Sciatic nerve (tissue), 2 donors: Measurements from ENCODE around the gene ANKRD65. TPM values are rescaled to one million over a fixed set of nuclear protein-coding genes. Genes with fewer than 3 reads are reported as not detected.
A peak's percentile ranks its signal among the peaks of the same experiment; 100 is the strongest.

Experiments used
- ATAC-seq: fragments of 200-7000 bp; cut with Tn5 transposase; one replicate; pipeline ENCODE4 v1.9.1; 2020; ENCODE audit warnings: mild to moderate bottlenecking, moderate library complexity
- DNase-seq: peaks from one replicate; pipeline ENCODE4 v3.0.0-alpha.2; 2020; ENCODE audit warnings: low spot score
- intact Hi-C: fragments of 100-400 bp; cut with DNase I; formaldehyde crosslinking; loops from one replicate; pipeline ENCODE4 v1.14.2; 2022
- total RNA-seq: library from RNA; stranded (reverse); fragmentation: NEBNext Ultra II Directional; extraction: Animal tissue kit (Norgen Biotek cat#: 25700); gene quantifications from one replicate; pipeline ENCODE4 v1.2.1, GENCODE V29; 2021
- donor health status: DM: no; HTN: no; CAD: no.
- donor health status: DM: no; HTN: no; CAD: no.

Gene ANKRD65
- total RNA-seq, 1 donor from 2014 or later = 11.2 TPM

DNA sequence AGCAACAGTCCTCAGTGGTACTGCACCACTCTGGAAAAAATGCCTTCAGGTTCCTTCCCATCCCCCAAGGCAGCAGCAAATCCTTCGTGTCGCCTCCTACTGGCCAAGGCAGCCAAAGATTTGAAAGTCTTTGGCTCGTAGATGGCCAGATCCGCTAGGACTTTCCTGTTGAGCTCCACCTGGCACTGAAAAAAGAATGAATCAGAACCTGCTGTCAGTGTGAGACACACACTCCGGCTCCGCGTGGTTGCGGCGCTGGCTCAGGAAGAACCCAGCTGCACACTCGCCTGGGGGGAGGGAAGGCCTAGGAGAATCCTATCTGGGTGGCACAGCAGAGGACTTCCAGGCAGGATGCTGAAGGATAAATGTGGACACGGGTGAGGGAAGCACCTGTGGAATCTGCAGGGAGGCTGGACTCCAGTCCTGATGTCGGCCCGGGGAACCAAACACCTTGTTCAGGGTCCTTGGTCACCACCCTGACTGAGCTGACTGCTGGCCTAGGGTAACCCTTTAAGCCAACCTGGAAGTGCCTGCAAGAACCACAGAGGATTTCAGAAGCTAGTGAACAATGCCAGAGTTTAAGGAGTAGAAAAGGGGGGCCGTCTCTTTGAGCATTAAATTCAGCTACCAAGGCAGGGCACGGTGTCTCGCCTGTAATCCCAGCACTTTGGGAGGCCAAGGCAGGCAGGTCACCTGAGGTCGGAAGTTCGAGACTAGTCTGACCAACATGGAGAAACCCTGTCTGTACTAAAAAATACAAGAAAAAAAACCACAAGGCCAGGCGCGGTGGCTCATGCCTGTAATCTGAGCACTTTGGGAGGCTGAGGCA, 18.8 kb downstream of the ANKRD65 start:
- DNase-seq (no peak), ATAC-seq (no peak)
- intact Hi-C loops = no loop called here

DNA sequence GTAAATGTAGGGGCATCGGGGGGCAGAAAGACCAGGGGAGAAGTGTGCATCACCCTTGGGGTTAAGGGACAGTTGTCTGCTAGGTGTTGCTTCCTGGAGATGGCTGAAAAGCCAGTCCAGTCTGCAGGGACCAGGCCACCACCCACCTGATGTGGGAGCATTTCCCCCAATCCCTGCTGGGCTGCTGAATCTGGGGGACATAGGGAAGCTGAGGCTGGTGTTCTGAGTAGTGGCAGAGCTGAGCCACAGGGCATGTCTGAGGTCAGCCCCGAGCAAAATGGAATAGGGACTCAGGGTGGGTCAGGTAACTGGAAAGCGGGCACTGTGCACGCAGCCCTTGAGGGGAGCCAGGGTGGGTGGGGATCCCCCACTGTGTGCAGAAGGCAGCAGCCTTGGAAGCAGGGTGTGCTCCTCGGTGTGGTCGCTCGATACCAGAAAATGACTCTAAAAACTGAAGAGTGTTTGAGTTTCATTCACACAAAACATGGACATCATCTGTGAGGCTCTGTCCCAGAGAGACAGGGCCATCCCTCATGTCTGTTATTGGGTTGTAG, 19.5 kb downstream of the ANKRD65 start:
- intact Hi-C loops = no loop called here
- ATAC-seq (no peak), DNase-seq (no peak)

DNA sequence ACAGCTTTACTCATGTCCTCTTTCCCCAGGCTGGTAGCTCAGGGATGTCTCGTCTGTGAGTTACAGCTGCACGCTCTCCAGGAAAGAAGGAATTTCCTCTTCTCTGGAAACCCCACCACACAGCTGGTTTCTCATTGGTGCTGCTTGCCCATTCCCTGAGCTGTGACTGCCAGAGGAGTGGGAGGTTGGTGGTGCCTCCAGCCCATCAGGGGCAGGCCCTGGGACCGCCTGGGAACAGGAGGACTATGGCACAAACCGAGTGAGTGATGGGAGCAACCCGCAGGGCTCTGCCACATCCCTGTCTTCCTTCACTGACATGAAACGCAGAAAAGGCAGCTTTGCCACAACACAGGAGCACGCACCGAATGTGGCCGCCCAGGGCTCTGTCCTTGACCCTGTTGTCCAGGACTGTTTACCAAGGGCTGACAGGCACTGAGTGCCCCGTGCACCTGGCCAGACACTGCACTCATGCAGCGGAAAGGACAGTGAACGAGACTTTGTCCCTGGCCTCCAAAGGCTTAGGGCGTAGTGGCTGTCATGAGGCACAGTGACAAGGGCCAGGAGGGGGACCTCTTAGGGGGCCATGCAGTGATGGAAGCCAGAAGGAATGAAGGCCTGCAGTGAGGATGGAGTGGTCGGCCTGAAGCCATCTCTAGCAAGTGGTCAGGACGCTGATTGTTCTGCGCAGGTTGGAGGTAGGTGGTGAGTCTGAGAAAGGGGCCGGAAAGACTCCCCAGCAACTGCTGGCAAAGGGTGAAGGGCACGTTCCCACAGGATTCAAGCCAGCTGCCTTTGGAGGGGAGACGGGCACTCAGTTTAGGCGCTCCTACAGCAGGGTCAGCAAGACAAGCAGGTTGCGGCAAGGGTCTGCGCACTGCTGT, 20.3 kb downstream of the ANKRD65 start:
- no peak for ATAC-seq
- no peak for DNase-seq
- intact Hi-C loops = no loop called here

DNA sequence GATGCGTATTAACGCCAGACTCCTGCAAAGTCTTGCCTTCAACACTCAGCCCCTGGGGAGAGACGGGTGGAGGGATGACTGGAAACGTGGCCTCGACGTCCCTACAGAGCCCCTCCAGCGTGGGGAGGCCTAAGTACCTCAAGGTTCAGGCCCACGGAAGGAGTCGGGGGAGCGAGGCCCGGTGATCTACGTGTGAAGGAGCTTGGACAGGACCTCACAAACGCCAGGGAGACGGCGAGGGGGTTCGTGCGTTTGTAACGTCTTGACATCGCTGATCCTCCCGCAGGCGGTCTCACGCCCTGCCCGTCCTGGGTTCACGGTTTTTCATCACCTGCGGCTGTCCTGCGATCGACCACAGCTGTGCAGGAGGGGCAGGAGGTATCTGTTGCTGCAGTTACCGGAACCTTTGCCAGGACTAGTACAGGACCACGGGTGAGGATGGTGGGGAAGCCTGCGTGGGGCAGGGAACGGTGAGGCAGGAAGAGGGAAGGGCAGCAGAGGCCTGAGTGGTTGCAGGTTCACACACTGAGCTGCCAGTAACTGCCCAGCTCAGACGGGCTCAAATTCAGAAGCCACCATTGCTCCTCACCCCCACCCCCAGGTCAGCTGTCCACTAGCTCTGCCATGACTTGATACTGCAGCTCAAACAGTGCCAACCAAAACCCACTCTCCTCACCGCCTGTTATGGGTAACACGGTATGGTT, 21.1 kb downstream of the ANKRD65 start:
- intact Hi-C loops = loop anchor here (10.0 kb wide), 1 partner anchor 95 kb away; no protein-coding TSS in a partner anchor
- no peak for DNase-seq
- ATAC-seq = peak; percentile 9

DNA sequence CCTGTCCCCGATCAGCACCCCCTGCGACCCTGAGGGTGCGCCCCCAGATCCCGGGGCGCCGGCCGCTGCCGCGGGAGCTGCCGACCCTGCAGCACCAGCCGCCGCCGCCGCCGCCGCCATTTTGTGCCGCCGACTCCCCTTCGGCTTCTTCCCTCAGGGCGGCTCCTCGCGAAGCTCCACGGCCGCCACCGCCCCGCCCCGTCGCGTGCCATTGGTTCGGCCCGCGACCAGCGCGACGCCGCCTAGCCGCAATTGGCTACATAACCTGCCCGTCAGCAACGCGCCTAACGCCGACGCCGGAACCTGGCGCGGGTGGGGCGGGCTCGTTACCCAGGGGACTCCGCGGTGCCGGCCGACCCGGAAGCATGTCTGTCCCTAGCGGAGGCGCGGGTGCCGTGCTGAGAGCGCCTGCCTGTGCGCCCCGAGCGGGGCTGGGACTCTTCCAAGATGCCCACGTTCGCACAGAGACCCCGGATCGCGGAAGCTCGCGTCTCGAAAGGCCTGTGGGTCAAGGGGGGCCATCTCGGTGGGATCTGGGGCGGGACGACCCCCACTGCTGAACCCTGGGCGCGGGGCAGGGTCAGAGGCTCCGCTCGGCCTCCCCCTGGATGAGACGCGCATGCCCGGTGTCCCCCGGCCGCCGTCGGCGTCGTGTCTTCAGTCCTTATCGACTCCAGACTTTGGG, 21.7 kb downstream of the ANKRD65 start, which contains the start of gene CCNL2:
Gene CCNL2, minus strand, starts transcription at position 149 of the 685 bp plus-strand sequence. Its CDS starts 29 bp downstream, at position 120.
- intact Hi-C loops = loop anchor here (10.0 kb wide), 1 partner anchor 95 kb away; no protein-coding TSS in a partner anchor
- peak; percentile 100 for DNase-seq
- peak; percentile 99 for ATAC-seq

DNA sequence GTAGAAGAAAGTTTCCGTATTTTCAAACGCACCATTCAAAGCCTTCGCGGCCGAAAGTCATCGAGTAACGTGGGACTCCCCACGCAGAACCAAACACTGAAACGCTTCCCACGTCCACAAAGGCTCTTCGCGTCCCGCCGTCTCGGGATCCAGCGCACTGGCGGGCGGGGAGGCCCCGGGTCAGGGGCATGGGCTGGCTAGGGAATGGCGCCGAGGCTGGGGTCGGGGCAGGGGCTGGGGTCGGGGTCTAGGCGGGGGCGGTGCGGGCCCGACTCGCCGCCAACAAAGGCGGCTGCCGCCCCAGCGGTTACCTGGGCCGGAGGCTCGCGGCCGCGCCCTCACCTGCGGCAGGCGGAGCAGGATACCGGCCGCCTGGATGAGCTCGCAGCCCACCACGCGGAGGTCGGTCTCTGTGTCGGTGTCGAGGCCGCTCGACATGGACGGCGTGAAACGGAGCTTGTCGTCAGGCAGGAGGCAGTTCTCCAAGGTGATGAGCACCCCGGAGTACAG, 22.3 kb downstream of the ANKRD65 start:
- DNase-seq = no peak
- intact Hi-C loops = loop anchor here (10.0 kb wide), 1 partner anchor 96 kb away; no protein-coding TSS in a partner anchor
- ATAC-seq = no peak

DNA sequence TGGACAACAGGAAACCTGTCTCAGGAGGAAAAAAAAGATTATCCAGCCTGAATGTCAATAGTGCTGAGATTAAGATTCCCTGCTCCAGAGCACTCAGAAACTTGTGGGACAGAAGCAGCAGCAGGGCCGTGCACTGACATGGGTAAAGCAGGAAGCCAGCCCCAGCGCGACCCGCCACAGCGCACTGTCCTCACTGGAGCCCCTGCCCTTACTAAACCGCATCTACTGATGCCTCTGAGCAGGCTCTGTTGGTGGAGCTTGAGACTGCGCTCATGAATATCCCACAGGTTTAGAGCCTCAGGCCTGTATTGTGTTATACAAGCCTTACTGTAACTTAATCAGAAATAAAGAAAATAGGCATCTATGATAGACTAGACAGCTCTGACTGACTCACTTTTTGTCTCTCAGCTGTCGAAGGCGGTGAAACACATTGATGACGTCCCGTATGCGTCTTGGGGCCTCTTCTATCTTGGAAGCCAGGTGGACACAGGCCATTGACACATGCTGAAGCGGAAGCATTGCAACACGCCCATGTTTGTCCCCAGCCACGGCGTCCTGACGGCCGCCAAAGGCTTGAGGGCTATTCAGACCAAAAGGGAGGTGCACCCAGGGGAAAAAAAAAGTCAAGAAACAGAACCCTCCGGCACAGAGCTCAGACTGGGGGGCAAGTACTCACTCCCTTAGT, 23.1 kb downstream of the ANKRD65 start:
- DNase-seq (no peak), ATAC-seq (no peak)
- intact Hi-C loops = loop anchor here (10.0 kb wide), 1 partner anchor 97 kb away; no protein-coding TSS in a partner anchor

DNA sequence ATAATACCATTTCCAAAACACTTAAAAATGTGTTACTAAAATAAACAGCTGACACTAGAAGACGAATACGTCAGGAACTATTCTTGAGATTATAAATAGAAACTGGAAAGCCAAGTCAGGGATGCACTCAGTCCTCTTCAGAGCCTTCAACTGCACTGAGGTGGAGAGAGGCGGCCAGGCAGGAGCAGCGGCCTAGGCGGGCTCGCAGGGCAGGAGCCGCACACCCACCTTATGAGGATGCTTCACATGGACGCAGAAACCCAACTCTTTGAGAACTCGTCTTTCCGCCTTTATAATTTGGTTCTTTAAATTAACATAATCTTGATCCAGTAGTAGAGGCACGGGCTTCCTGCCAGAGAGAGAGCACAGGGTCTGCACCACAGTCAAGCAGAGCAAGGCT, 25.9 kb downstream of the ANKRD65 start:
- DNase-seq (no peak), ATAC-seq (no peak)
- intact Hi-C loops = loop anchor here (10.0 kb wide), 1 partner anchor 100 kb away; no protein-coding TSS in a partner anchor

DNA sequence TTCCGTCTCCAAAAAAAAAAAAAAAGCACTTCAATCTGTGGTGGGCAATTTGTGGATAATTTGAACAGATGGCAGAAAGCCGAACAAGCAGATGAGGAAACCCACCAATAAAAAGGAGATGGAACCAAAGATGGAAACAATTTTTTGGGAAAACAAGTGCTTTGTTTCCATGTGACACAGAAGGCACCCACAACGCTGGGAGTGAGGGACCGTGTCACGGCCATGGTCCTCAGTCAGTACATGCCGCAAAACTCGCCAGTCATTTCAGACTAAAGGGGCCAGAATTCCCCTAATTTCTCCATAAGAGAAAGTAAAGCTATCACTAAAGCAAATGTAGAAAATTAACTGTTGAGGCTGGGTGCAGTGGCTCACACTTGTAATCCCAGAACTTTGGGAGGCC, 27.0 kb downstream of the ANKRD65 start:
- DNase-seq (no peak), ATAC-seq (no peak)
- intact Hi-C loops = loop anchor here (10.0 kb wide), 1 partner anchor 101 kb away; no protein-coding TSS in a partner anchor

DNA sequence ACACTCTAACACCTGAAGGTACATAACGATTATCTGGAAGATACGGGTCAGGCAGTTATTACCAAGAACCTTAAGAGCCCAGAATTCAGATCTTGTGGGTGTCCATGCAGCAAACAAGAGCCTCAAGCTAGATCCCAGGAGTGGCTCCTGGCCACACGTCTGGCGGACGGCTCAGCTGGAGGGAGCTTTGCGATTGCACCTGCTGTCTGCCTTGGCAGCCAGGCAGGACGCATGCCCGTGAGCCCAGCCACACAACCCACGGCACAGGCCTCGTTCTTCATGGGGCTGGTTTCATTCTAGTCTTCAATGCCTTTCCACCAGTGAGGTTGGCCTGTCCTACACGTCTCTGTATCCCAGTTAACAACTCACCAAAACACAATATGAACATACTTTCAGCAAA, 27.6 kb downstream of the ANKRD65 start:
- DNase-seq (no peak), ATAC-seq (no peak)
- intact Hi-C loops = loop anchor here (10.0 kb wide), 1 partner anchor 101 kb away; no protein-coding TSS in a partner anchor

DNA sequence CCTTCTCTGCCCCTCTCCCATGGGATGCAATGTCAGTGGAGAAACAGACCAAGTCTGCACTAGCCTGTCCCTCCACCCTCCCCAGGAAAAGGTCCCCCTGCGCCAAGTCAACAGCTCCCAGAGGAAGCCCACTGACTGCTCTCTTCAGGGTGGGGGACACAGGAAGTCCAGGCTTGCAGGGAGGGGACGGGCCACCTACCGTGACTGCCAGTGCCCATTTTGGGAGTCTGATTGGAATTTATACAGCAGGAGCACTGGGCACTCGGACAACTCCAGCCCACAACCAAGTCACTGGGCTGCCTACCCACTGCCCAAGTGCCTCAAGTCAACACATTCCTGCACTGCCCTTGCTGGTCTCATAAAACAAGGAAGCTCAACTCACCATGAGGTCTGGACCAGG, 28.1 kb downstream of the ANKRD65 start:
- intact Hi-C loops = loop anchor here (10.0 kb wide), 1 partner anchor 102 kb away; no protein-coding TSS in a partner anchor
- ATAC-seq = no peak
- DNase-seq = no peak

DNA sequence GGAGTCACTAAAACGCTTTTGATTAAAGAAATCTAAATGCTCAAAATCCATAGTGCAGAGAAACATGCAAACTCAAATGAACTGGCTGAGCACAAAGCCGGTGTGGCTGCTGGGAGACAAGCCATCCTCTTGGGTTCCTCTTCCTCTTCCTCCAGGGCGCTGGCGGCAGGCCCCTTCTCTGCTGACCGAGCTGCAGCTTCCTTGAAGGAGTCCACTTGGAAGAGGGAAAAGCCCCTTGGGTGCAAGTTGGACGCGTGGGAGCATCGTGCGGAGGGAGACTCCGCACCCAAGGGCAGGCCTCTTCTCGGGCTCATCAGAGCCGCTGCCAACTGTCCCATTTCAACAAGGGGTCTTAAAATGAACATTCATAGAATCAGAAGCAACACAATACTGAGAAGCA, 29.9 kb downstream of the ANKRD65 start:
- ATAC-seq = no peak
- intact Hi-C loops = loop anchor here (10.0 kb wide), 1 partner anchor 104 kb away; no protein-coding TSS in a partner anchor
- DNase-seq = no peak

DNA sequence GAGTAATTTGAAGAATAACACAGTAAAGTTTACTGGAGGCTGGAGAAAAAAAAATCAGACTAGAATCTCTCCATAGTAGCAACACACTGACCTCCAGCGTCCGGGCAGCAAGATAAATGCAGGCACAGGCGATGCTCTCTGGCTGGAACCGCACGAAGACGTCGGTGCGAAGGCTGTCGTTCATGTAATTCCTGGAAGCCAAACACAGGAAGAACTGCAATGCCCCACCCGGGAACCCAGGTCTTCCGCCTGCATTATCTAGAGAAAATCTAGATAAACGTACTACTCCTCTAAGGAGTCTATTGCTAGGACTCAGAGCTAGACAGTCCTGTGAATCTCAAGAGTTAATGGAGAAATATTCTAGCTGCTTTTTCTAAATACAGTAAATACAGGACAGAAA, 30.4 kb downstream of the ANKRD65 start:
- no peak for ATAC-seq
- intact Hi-C loops = loop anchor here (10.0 kb wide), 1 partner anchor 104 kb away; no protein-coding TSS in a partner anchor

DNA sequence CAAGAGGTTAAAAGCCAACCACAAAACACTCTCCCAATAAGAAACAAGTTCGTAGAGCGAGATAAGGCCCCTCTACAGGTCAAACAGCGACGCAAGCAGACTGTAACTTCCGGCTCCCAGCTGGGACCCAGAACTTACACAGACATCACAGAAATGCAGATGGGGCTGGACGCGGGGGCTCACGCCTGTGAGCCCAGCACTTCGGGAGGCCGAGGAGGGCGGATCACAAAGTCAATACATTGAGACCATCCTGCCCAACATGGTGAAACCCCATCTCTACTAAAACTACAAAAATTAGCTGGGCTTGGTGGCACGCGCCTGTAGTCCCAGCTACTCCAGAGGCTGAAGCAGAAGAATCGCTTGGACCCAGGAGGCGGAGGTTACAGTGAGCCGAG, 33.0 kb downstream of the ANKRD65 start:
- DNase-seq (no peak), ATAC-seq (no peak)
- intact Hi-C loops = no loop called here

More for the DNA sequence above, 30.4 kb downstream of the ANKRD65 start:
- DNase-seq = no peak

DNA sequence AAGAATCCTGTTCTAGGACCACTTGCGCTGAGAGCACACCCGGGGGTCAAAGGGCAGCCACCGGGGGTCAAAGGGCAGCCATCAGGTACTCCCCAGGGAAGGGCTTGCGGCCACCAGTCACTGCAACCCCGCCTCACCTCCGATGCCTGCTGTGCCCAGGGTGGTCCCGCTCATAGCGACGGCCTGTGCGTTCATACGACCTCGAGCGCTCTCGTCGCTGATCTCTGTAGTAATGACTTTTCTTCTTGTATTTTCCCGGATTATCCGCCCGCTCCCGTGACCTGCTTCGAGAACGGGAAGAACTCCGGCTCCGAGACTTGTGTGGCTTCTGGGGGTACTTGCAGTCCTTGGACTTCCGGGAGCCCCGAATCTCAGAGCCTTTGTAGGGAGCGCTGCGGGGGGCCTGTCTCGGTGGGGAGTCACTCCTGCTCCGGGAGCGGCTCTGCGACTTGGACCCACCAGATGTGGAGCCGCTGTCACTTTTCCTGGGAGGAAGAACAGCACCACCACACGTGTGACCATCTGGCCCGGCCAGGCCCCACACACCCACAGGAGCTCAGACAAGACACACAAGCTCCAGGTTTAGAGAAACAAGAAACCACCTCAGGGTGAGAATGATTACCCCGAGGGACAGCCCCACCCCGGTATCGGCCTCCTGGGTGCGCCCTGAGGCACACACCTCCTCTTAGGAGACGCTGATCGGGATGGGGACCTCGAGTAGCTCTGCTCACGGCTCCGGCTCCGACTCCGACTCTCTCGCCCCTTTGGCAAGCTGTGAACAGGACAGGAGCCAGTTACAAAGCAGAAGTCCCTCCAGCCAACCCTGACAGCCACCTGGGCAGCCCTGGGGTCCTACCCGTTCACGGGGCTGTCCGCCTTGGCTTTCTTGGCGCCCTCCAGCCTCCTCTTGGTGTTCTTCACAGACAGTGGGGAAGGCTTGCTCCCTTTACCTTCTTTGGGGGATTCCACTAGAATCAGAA, 33.7 kb downstream of the ANKRD65 start:
- DNase-seq (no peak), ATAC-seq (peak; percentile 30)
- intact Hi-C loops = no loop called here

DNA sequence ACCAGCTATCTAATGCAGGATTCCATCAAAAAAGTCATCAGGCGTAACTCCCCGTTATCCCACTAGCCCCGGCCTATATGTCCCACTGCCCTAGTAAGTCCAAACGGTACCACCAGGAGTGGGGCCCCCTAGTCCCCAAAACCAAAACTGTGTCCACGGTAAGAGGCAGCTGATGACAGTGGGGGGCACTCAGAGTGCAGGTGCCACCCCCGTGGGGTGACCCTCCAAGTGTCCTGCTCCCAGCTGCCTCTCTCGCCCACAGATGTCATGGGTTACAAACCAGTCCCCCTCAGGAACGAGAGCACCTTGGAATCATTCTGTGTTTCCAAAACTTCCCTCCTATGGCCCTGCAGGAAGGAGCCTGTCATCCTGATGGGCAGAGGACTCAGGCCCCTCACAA, 35.1 kb downstream of the ANKRD65 start:
- intact Hi-C loops = no loop called here
- ATAC-seq = no peak

More for the DNA sequence above, 35.1 kb downstream of the ANKRD65 start:
- no peak for DNase-seq
